Ovary (tissue), 9 donors: ENCODE measurements around the gene LRRK2. TPM values are rescaled to one million over a fixed set of nuclear protein-coding genes. Genes with fewer than 3 reads are reported as not detected.
"Not testable (repeated sequence)": the region's sequence is repeated elsewhere in the genome, so short reads cannot be mapped to it uniquely, and the experiment has no call there.

Experiments used
- DNase-seq, 5 donors: peaks; one replicate each; pipeline ENCODE4 v3.0.0-alpha.2; 2019 to 2020
- H3K27ac ChIP-seq, 2 donors: fragments of 200-600 bp; one replicate each; pipeline versions ENCODE4 v1.5.1 to v1.8.0; 2019 to 2022
- H3K27me3 ChIP-seq: fragments of 200-600 bp; one replicate; pipeline ENCODE4 v1.8.0; 2022
- H3K36me3 ChIP-seq: fragments of 200-600 bp; sonication (generic); one replicate; pipeline ENCODE4 v1.5.1; 2019
- H3K4me1 ChIP-seq: one replicate; pipeline ENCODE4 v1.8.1; 2013; ENCODE audit warnings: mild to moderate bottlenecking, moderate library complexity; ENCODE audit not compliant: insufficient read depth
- H3K4me3 ChIP-seq: fragments of 200-600 bp; sonication (generic); one replicate; pipeline ENCODE4 v1.5.1; 2017
- H3K9me3 ChIP-seq, 2 donors: fragments of 200-600 bp in 1 of 2; sonication (generic) in 1 of 2; one replicate each; pipeline versions ENCODE4 v1.5.1 to v1.8.1; 2013 to 2019; ENCODE audit warnings: mild to moderate bottlenecking in 1 of 2, moderate library complexity in 1 of 2
- EP300 ChIP-seq: sonication (generic); formaldehyde crosslinking; IDR thresholded peaks from one replicate; pipeline ENCODE4 v1.6.1; 2017; ENCODE audit warnings: antibody characterized with exemption
- POLR2A ChIP-seq: fragments of 450-650 bp; IDR thresholded peaks from one replicate; pipeline ENCODE4 v1.6.1; 2017; ENCODE audit warnings: antibody characterized with exemption, mild to moderate bottlenecking, moderate library complexity
- WGBS, 3 donors: extraction: QIAGEN DNeasy Blood & Tissue Kit in 1 of 3; methylation state at CpG; one replicate each; pipeline versions ENCODE4 v1.1.5 to v1.1.7; 2013 to 2017; 5-methylcytosine and 5-hydroxymethylcytosine counted together
- intact Hi-C, 4 donors: fragments of 100-400 bp; cut with DNase I; formaldehyde crosslinking; loops; one replicate each; pipeline versions ENCODE4 v1.11.0 to v1.15.1; 2022 to 2023
- polyA plus RNA-seq, 2 donors: library from polyadenylated mRNA; stranded (reverse); fragments of 200-250 nt in 1 of 2; fragments of 350-450 nt in 1 of 2; fragmentation: Illumina TruSeq in 1 of 2; extraction: RNeasy Lipid Tissue Mini Kit (QIAGEN cat#74804) in 1 of 2; gene quantifications; one replicate each; pipeline ENCODE4 v1.2.3, GENCODE V29; 2013 to 2014
- total RNA-seq, 7 donors: library from RNA; depleted of rRNA in 2 of 7; stranded (reverse); fragments of >200 nt in 2 of 7; fragmentation: NEBNext Ultra II Directional in 3 of 7; extraction: Animal tissue kit (Norgen Biotek cat#: 25700) in 3 of 7; gene quantifications; one replicate each; pipeline versions ENCODE4 v1.1.0 to v1.2.4, GENCODE V29; 2016 to 2023
- TF ChIP-seq, protein P1 (sequence below), 3 donors: fragments of 450-650 bp in 2 of 3; fragments of 200-600 bp in 1 of 3; IDR thresholded peaks; one replicate each; pipeline versions ENCODE4 v1.5.1 to v1.8.0; 2016 to 2022; ENCODE audit warnings: antibody characterized with exemption in 3 of 3, mild to moderate bottlenecking in 1 of 3
- donor health status: DM: no; HTN: no; CAD: no; lungs with moderate emphysema.
- donor health status: DM: no; HTN: no; CAD: no.
- donor health status: Bipolar disorder and iron deficiency.
- donor health status: DM: yes; HTN: yes; CAD: no.
- donor health status: DM: no; HTN: no; CAD: no.
- donor health status: DM: yes; HTN: yes; CAD: no.

LRRK2 gene
- total and polyA plus RNA-seq, 9 donors: 8.1 to 19.7 (median 12.6) TPM

DNA sequence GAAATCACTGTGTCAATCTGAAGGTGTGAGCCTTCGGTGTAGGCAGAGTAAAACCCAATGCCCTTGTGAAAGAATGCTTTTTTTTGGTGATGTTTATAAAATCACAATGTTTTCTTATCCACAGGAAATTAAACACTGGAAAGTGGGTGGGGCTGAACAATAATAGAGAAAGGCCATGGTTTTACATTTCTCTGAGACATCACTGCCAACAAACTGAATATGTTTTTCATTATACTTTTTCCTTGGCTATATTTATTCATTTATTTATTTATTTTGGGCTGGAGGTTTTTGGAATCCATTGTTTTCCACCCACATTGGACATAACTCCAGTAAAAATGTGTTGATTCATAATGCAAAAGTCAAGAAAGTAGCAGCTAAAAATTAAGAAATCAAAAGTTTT is 16.9 kb downstream of the LRRK2 start:
- H3K9me3 ChIP-seq: no peaks in the 10 kb centered on the region
- no peaks in the 10 kb centered on the region for H3K27me3 ChIP-seq
- H3K36me3 ChIP-seq: no peaks in the 10 kb centered on the region
- H3K4me3 ChIP-seq: no peak overlapping the region
- DNase-seq: no peak
- intact Hi-C loops: no loop called here
- no peak overlapping the region for H3K27ac ChIP-seq
- TF ChIP-seq, protein P1, sequence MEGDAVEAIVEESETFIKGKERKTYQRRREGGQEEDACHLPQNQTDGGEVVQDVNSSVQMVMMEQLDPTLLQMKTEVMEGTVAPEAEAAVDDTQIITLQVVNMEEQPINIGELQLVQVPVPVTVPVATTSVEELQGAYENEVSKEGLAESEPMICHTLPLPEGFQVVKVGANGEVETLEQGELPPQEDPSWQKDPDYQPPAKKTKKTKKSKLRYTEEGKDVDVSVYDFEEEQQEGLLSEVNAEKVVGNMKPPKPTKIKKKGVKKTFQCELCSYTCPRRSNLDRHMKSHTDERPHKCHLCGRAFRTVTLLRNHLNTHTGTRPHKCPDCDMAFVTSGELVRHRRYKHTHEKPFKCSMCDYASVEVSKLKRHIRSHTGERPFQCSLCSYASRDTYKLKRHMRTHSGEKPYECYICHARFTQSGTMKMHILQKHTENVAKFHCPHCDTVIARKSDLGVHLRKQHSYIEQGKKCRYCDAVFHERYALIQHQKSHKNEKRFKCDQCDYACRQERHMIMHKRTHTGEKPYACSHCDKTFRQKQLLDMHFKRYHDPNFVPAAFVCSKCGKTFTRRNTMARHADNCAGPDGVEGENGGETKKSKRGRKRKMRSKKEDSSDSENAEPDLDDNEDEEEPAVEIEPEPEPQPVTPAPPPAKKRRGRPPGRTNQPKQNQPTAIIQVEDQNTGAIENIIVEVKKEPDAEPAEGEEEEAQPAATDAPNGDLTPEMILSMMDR (IDR thresholded peaks at IDR 0.05): no peak
- no peak for TF ChIP-seq EP300
- no peak for TF ChIP-seq POLR2A
- WGBS, 3 donors: 17 to 30% (median 18%) methylated on average over 1 of the region's 1 CpG
- H3K4me1 ChIP-seq: no peaks in the 10 kb centered on the region

DNA sequence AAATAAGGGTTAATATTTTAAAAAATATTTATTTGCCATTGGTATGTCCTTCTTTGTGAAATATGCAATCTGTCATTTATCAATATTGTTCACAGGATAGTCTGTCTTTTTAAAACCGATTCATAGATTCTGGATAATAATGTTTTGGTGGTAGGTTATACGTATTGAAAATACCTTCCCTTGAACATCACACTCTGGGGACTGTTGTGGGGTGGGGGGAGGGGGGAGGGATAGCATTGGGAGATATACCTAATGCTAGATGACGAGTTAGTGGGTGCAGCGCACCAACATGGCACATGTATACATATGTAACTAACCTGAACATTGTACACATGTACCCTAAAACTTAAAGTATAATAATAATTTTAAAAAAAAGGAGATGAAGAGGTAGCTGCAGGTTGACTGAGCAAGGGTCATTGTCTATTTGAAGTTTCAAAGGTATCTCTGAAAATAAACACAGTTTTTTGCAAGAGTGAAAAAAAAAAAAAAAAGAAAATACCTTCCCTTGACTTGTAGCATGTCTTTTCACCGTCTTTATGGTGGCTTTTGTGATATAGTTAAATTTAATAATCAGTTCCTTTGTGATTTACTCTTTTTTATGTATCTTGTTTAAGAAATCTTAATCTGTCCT is 19.8 kb downstream of the LRRK2 start:
- 90 to 94% (median 93%) methylated on average over 5 of the region's 5 CpGs for WGBS, 3 donors
- H3K27me3 ChIP-seq, intact Hi-C loops, H3K36me3 ChIP-seq, H3K4me3 ChIP-seq, DNase-seq, H3K27ac ChIP-seq, H3K4me1 ChIP-seq, H3K9me3 ChIP-seq: not testable (repeated sequence)

DNA sequence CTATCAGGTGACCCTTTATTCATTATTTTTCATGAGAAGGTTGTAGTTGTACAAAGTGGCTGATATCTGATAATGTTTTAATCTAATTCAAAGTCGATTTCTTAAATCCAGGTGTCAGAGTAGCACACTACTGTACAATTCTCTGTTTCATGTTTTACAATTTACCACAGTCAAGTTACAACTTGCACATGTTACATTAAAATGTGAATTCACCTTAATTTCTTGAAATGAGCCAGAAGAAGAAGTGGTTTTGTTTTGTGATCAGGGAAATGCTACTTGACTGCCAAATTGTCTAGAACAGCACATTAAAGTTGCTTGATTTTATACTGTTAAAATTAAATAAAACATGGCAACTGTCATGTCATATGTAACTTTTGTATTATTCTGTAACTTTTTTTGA is 23.2 kb downstream of the LRRK2 start:
- no peak for DNase-seq
- whole genome bisulfite sequencing, 3 donors: 69 to 81% (median 81%) methylated on average over 1 of the region's 1 CpG
- no peak overlapping the region for H3K27ac ChIP-seq
- no peak overlapping the region for H3K4me3 ChIP-seq
- TF ChIP-seq, protein P1 (IDR thresholded peaks at IDR 0.05): no peak
- TF ChIP-seq EP300 (no peak), POLR2A (no peak)
- H3K27me3 ChIP-seq: no peaks in the 10 kb centered on the region
- no peaks in the 10 kb centered on the region for H3K4me1 ChIP-seq
- H3K36me3 ChIP-seq: no peaks in the 10 kb centered on the region
- intact Hi-C loops: no loop called here
- no peaks in the 10 kb centered on the region for H3K9me3 ChIP-seq

DNA sequence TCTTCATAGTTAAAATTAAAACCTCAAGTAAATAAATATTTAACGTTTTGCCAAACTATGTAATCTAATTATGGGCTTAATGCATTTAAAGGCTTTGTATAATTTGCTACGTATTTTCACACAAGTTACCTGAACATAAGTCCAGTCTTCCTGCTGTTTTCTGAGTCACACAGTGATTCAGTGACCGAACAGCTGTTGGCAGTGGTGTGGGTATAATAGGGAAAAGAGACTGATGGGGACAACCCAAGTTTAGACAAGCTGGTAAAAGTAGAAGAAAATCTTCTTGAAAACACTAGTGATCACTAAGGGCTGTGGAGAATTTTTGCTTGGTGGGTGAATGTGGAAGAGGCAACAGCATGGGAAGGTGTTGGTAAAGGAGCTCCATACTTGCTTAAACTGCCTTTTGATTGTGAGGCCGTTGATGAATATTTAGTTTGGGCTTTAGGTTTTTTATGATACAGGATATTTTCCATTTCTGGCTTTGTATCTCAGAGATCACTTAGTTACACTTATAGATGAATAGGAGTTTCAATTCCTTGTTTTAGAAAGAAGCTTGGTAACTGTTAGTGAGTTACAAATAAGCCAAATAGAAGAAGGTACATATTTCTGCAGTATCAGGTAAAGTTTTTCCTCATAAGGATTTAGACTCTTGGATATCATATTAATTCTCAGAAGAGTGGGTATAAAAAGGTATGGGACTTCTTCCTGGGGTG is 23.9 kb downstream of the LRRK2 start:
- no peaks in the 10 kb centered on the region for H3K36me3 ChIP-seq
- H3K27me3 ChIP-seq: no peaks in the 10 kb centered on the region
- DNase-seq: no peak
- no peaks in the 10 kb centered on the region for H3K4me1 ChIP-seq
- H3K4me3 ChIP-seq: no peak overlapping the region
- intact Hi-C loops: no loop called here
- TF ChIP-seq, protein P1 (IDR thresholded peaks at IDR 0.05): no peak
- TF ChIP-seq EP300 (no peak), POLR2A (no peak)
- WGBS, 3 donors: 91 to 93% (median 91%) methylated on average over 4 of the region's 4 CpGs
- no peaks in the 10 kb centered on the region for H3K9me3 ChIP-seq
- no peak overlapping the region for H3K27ac ChIP-seq

DNA sequence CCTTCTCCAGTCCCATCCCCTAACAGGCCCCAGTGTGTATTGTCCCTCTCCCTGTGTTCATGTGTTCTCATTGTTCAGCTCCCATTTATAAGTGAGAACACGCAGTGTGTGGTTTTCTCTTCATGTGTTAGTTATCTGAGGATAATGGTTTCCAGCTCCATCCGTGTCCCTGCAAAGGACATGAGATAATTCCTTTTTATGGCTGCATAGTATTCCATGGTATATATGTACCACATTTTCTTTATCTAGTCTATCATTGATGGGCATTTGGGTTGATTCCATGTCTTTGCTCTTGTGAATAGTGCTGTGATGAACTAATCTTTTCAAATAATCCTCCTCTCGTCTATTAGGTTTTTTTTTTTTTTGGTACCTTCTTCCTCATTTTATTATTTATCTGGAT is 25.9 kb downstream of the LRRK2 start:
- H3K27me3 ChIP-seq, DNase-seq, H3K27ac ChIP-seq, intact Hi-C loops, H3K9me3 ChIP-seq, H3K4me3 ChIP-seq, H3K36me3 ChIP-seq, H3K4me1 ChIP-seq: not testable (repeated sequence)
- WGBS, 3 donors: 83 to 98% (median 93%) methylated on average over 3 of the region's 3 CpGs
